Measurements from ENCODE around the gene ADORA2A.

GRCh38 chr22:24434471-24435322 is 7.3 kb downstream of the ADORA2A start:
- TF ChIP-seq CTCF (IDR thresholded peaks at IDR 0.05) (no peak), POLR2A (IDR thresholded peaks at IDR 0.05) (no peak), POLR2AphosphoS5 (IDR thresholded peaks at IDR 0.05) (peak in 1 of 3 donors; percentile 35)

Measured in breast epithelium (tissue), 3 donors.